ENCODE measurements around the gene CHORDC1.

GRCh38 chr11:90242894-90243416 lies 20.1 kb upstream of the CHORDC1 start:
- TF ChIP-seq CTCF (conservative IDR thresholded peaks at IDR 0.05) (no peak), ZFX (IDR thresholded peaks at IDR 0.05) (no peak)

Measured in C4-2B (cell line).